Fibroblast of the aortic adventitia (primary cell): ENCODE measurements around the gene ARSG. TPM values are rescaled to one million over a fixed set of nuclear protein-coding genes. Genes with fewer than 3 reads are reported as not detected.
A peak's percentile ranks its signal among the peaks of the same experiment; 100 is the strongest.
"Not testable (repeated sequence)": the region's sequence is repeated elsewhere in the genome, so short reads cannot be mapped to it uniquely, and the experiment has no call there.

ENCODE experiments used
- DNase-seq: peaks from one replicate; pipeline ENCODE4 v3.0.0-alpha.2; 2010; ENCODE audit warnings: low read depth
- H3K4me3 ChIP-seq: 2 replicates; pipeline ENCODE4 v1.5.1; 2011; ENCODE audit warnings: low read depth, mild to moderate bottlenecking, control low read depth, low read length, moderate library complexity
- total RNA-seq: library from RNA; depleted of rRNA; stranded (reverse); fragments of >200 nt; gene quantifications from 2 replicates; pipeline ENCODE4 v1.2.3, GENCODE V29; 2012; ENCODE audit warnings: low replicate concordance
- TF ChIP-seq, protein P1 (sequence below): IDR thresholded peaks from 2 replicates; pipeline ENCODE4 v1.5.1; 2011; ENCODE audit warnings: mild to moderate bottlenecking, low read length, control low read depth, inconsistent platforms; ENCODE audit not compliant: insufficient read depth

Gene ARSG
- total RNA-seq, 1 donor = 2.7 TPM

GRCh38 chr17:68398691-68399637 lies 107.7 kb downstream of the ARSG start:
- TF ChIP-seq, protein P1, sequence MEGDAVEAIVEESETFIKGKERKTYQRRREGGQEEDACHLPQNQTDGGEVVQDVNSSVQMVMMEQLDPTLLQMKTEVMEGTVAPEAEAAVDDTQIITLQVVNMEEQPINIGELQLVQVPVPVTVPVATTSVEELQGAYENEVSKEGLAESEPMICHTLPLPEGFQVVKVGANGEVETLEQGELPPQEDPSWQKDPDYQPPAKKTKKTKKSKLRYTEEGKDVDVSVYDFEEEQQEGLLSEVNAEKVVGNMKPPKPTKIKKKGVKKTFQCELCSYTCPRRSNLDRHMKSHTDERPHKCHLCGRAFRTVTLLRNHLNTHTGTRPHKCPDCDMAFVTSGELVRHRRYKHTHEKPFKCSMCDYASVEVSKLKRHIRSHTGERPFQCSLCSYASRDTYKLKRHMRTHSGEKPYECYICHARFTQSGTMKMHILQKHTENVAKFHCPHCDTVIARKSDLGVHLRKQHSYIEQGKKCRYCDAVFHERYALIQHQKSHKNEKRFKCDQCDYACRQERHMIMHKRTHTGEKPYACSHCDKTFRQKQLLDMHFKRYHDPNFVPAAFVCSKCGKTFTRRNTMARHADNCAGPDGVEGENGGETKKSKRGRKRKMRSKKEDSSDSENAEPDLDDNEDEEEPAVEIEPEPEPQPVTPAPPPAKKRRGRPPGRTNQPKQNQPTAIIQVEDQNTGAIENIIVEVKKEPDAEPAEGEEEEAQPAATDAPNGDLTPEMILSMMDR = peak; percentile 81
- no peak overlapping the region for H3K4me3 ChIP-seq
- DNase-seq = peak; percentile 76

GRCh38 chr17:68399638-68400403 lies 108.5 kb downstream of the ARSG start:
- no peak overlapping the region for H3K4me3 ChIP-seq
- peak; percentile 59 for DNase-seq

GRCh38 chr17:68400404-68400735 lies 109.1 kb downstream of the ARSG start:
- no peak overlapping the region for H3K4me3 ChIP-seq
- TF ChIP-seq, protein P1 = no peak

More at GRCh38 chr17:68399638-68400403, 108.5 kb downstream of the ARSG start:
- TF ChIP-seq, protein P1 = no peak

GRCh38 chr17:68401288-68401687 lies 110.0 kb downstream of the ARSG start:
- H3K4me3 ChIP-seq = no peak overlapping the region
- TF ChIP-seq, protein P1 = no peak
- no peak for DNase-seq

More at GRCh38 chr17:68400404-68400735, 109.1 kb downstream of the ARSG start:
- no peak for DNase-seq

- peak; percentile 38 for DNase-seq
- TF ChIP-seq, protein P1 = no peak
- no peak overlapping the region for H3K4me3 ChIP-seq
These were observed 111.8 kb downstream of the ARSG start for GRCh38 chr17:68403122-68403521.

GRCh38 chr17:68403837-68404236 lies 112.5 kb downstream of the ARSG start:
- DNase-seq, H3K4me3 ChIP-seq: not testable (repeated sequence)

DNA sequence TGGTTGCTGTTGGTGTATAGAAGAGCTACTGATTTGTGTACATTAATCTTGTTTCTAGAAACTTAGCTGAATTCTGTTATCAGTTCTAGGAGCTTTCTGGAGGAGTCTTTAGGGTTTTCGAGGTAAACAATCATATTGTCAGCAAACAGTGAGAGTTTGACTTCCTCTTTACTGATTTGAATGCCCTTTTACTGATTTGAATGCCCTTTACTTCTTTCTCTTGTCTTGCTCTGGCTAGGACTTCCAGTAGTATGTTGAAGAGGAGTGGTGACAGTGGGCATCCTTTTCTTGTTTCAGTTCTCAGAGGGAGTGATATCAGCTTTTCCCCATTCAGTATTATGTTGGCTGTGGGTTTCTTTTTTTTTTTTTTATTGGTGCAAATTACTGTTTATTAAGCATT lies 116.4 kb downstream of the ARSG start:
- DNase-seq, H3K4me3 ChIP-seq: not testable (repeated sequence)

DNA sequence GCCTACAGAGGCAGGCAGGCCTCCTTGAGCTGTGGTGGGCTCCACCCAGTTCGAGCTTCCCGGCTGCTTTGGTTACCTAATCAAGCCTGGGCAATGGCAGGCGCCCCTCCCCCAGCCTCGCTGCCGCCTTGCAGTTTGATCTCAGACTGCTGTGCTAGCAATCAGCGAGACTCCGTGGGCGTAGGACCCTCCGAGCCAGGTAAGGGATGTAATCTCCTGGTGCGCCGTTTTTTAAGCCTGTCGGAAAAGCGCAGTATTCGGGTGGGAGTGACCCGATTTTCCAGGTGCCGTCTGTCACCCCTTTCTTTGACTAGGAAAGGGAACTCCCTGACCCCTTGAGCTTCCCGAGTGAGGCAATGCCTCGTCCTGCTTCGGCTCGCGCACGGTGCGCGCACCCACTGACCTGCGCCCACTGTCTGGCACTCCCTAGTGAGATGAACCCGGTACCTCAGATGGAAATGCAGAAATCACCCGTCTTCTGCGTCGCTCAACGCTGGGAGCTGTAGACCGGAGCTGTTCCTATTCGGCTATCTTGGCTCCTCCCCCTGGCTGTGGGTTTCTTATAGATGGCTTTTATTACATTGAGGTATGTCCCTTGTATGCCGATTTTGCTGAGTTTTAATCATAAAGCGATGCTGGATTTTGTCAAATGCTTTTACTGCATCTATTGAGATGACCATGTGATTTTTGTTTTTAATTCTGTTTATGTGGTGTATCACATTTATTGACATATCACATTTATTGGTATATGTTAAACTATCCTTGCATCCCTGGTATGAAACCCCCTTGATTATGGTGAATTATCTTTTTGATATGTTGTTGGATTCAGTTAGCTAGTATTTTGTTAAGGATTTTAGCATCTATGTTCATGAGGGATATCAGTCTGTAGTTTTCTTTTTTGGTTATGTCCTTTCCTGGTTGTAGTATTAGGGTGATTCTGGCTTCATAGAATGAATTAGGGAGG lies 122.6 kb downstream of the ARSG start:
- peak overlapping the region; percentile 9 for H3K4me3 ChIP-seq
- not testable (repeated sequence) for DNase-seq

DNA sequence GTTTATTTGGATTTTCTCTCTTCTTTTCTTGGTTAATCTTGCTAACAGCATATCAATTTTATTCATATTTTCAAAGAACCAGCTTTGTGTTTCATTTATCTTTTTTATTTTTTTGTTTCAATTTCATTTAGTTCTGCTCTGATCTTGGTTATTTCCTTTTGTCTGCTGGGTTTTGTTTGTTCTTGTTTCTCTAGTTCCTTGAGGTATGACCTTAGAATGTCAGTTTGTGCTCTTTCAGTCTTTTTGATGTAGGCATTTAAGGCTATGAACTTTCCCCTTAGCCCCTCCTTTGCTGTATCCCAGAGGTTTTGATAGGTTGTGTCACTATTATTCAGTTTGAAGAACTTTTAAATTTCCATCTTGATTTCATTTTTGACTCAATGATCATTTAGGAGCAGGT lies 123.6 kb downstream of the ARSG start:
- not testable (repeated sequence) for DNase-seq, H3K4me3 ChIP-seq
